COLO668 (cell line): ENCODE measurements around the gene ZNF831.

Experiments
- DNase-seq: peaks from one replicate; lab custom pipeline; 2025; ENCODE audit not compliant: unreplicated experiment; lab: John Stamatoyannopoulos, UW

ZNF831 gene

GRCh38 chr20:59211208-59211765, 47.7 kb downstream of the ZNF831 start:
- DNase-seq: no peak

GRCh38 chr20:59214073-59214472, 50.5 kb downstream of the ZNF831 start:
- DNase-seq: no peak

GRCh38 chr20:59214606-59215547, 51.3 kb downstream of the ZNF831 start:
- DNase-seq: no peak

GRCh38 chr20:59217173-59217572, 53.6 kb downstream of the ZNF831 start:
- DNase-seq: no peak

GRCh38 chr20:59217794-59218280, 54.2 kb downstream of the ZNF831 start:
- no peak for DNase-seq

GRCh38 chr20:59219211-59219610, 55.6 kb downstream of the ZNF831 start:
- DNase-seq: no peak

GRCh38 chr20:59220161-59220560, 56.5 kb downstream of the ZNF831 start:
- DNase-seq: no peak

- DNase-seq: no peak
Observed at GRCh38 chr20:59221049-59221706, 57.6 kb downstream of the ZNF831 start.

- DNase-seq: no peak
Observed at GRCh38 chr20:59221707-59222252, 58.2 kb downstream of the ZNF831 start.

- peak; percentile 69 for DNase-seq
Observed at GRCh38 chr20:59222253-59223181, 58.9 kb downstream of the ZNF831 start.

- DNase-seq: no peak
Observed at GRCh38 chr20:59223182-59223601, 59.6 kb downstream of the ZNF831 start.

GRCh38 chr20:59223750-59224149, 60.1 kb downstream of the ZNF831 start:
- no peak for DNase-seq

- DNase-seq: no peak
Observed at GRCh38 chr20:59224236-59224635, 60.6 kb downstream of the ZNF831 start.

GRCh38 chr20:59230385-59230784, 66.8 kb downstream of the ZNF831 start:
- DNase-seq: no peak

GRCh38 chr20:59231124-59231804, 67.6 kb downstream of the ZNF831 start:
- DNase-seq: no peak

- no peak for DNase-seq
Observed at GRCh38 chr20:59232618-59233017, 69.0 kb downstream of the ZNF831 start.

GRCh38 chr20:59235226-59235625, 71.6 kb downstream of the ZNF831 start:
- DNase-seq: no peak

GRCh38 chr20:59240006-59240405, 76.4 kb downstream of the ZNF831 start:
- DNase-seq: no peak

GRCh38 chr20:59242714-59243626, 79.3 kb downstream of the ZNF831 start:
- no peak for DNase-seq
